HG02938 (cell line): Measurements from ENCODE around the gene PSD2.
"Not testable (repeated sequence)": the region's sequence is repeated elsewhere in the genome, so short reads cannot be mapped to it uniquely, and the experiment has no call there.

ENCODE experiments used
- ATAC-seq: cut with Tn5 transposase; IDR thresholded peaks from one replicate; pipeline ENCODE4 v1.9.1; 2021; ENCODE audit warnings: mild to moderate bottlenecking, moderate library complexity; ENCODE audit not compliant: unreplicated experiment

PSD2 gene

GRCh38 chr5:139789116-139789844, 6.3 kb upstream of the PSD2 start:
- no peak for ATAC-seq

- ATAC-seq, result no peak
Observed at GRCh38 chr5:139789845-139790189, 5.8 kb upstream of the PSD2 start.

GRCh38 chr5:139792218-139792617, 3.4 kb upstream of the PSD2 start:
- ATAC-seq, result no peak

- ATAC-seq, result not testable (repeated sequence)
Observed at GRCh38 chr5:139792655-139793054, 3.0 kb upstream of the PSD2 start.

- no peak for ATAC-seq
Observed at GRCh38 chr5:139794067-139794846, 1.4 kb upstream of the PSD2 start.

- ATAC-seq, result no peak
Observed at GRCh38 chr5:139796061-139796806, 626 bp downstream of the PSD2 start.

GRCh38 chr5:139797335-139797734, 1.7 kb downstream of the PSD2 start:
- no peak for ATAC-seq

GRCh38 chr5:139797856-139798510, 2.4 kb downstream of the PSD2 start:
- no peak for ATAC-seq

GRCh38 chr5:139798883-139799282, 3.3 kb downstream of the PSD2 start:
- no peak for ATAC-seq

GRCh38 chr5:139799359-139799758, 3.8 kb downstream of the PSD2 start:
- ATAC-seq, result no peak

- ATAC-seq, result no peak
Observed at GRCh38 chr5:139803978-139804377, 8.4 kb downstream of the PSD2 start.

GRCh38 chr5:139804800-139805397, 9.3 kb downstream of the PSD2 start:
- ATAC-seq, result no peak

- ATAC-seq, result no peak
Observed at GRCh38 chr5:139805545-139805944, 9.9 kb downstream of the PSD2 start.

- no peak for ATAC-seq
Observed at GRCh38 chr5:139806111-139806510, 10.5 kb downstream of the PSD2 start.

- no peak for ATAC-seq
Observed at GRCh38 chr5:139806726-139807646, 11.4 kb downstream of the PSD2 start.

- ATAC-seq, result no peak
Observed at GRCh38 chr5:139807647-139808030, 12.0 kb downstream of the PSD2 start.

- no peak for ATAC-seq
Observed at GRCh38 chr5:139808481-139809330, 13.1 kb downstream of the PSD2 start.

GRCh38 chr5:139809331-139809810, 13.8 kb downstream of the PSD2 start:
- no peak for ATAC-seq
